Breast epithelium (tissue), 4 donors: ENCODE data around the gene TBXAS1. TPM values are rescaled to one million over a fixed set of nuclear protein-coding genes. Genes with fewer than 3 reads are reported as not detected.

ENCODE experiments used
- DNase-seq, 2 donors: peaks; one replicate each; pipeline ENCODE4 v3.0.0-alpha.2; 2019; ENCODE audit warnings: low spot score in 2 of 2
- H3K27ac ChIP-seq, 2 donors: fragments of 200-600 bp; sonication (generic) in 1 of 2; one replicate each; pipeline ENCODE4 v1.5.1; 2016 to 2019; ENCODE audit warnings: mild to moderate bottlenecking in 1 of 2
- H3K27me3 ChIP-seq, 2 donors: fragments of 200-600 bp; sonication (generic) in 1 of 2; one replicate each; pipeline versions ENCODE4 v1.5.1 to v1.6.0; 2017 to 2019; ENCODE audit warnings: control low read depth in 1 of 2, mild to moderate bottlenecking in 1 of 2
- H3K36me3 ChIP-seq: fragments of 200-600 bp; one replicate; pipeline ENCODE4 v1.5.1; 2019
- H3K4me1 ChIP-seq, 2 donors: fragments of 200-600 bp; sonication (generic); one replicate each; pipeline ENCODE4 v1.5.1; 2016 to 2019; ENCODE audit warnings: control low read depth in 1 of 2
- H3K4me3 ChIP-seq, 3 donors: fragments of 200-600 bp; sonication (generic); 1 replicate in 2 of 3; 2 replicates in 1 of 3; pipeline ENCODE4 v1.5.1; 2016 to 2019; ENCODE audit warnings: mild to moderate bottlenecking in 3 of 3, moderate library complexity in 2 of 3
- H3K9me3 ChIP-seq, 2 donors: fragments of 200-600 bp; sonication (generic) in 1 of 2; one replicate each; pipeline ENCODE4 v1.5.1; 2016 to 2019; ENCODE audit warnings: control low read depth in 1 of 2
- CTCF ChIP-seq, 3 donors: fragments of 450-650 bp; IDR thresholded peaks; one replicate each; pipeline ENCODE4 v1.5.1; 2016 to 2017; ENCODE audit warnings: antibody characterized with exemption in 3 of 3, mild to moderate bottlenecking in 3 of 3, moderate library complexity in 3 of 3
- POLR2A ChIP-seq: fragments of 450-650 bp; IDR thresholded peaks from one replicate; pipeline ENCODE4 v1.6.1; 2016; ENCODE audit warnings: antibody characterized with exemption, mild to moderate bottlenecking, moderate library complexity
- POLR2AphosphoS5 ChIP-seq, 3 donors: sonication (generic); formaldehyde crosslinking; IDR thresholded peaks; one replicate each; pipeline ENCODE4 v1.6.1; 2017; ENCODE audit warnings: antibody characterized with exemption in 3 of 3
- intact Hi-C: fragments of 100-400 bp; cut with DNase I; formaldehyde crosslinking; loops from one replicate; pipeline ENCODE4 v1.15.1; 2023; ENCODE audit warnings: low total_unique reads
- total RNA-seq, 3 donors: library from RNA; depleted of rRNA; stranded (reverse); fragments of >200 nt; gene quantifications; one replicate each; pipeline ENCODE4 v1.1.0, GENCODE V29; 2016

Gene TBXAS1
- total RNA-seq, 3 donors from 2014 or later = 17.7 to 59.8 (median 17.9) TPM

- H3K36me3 ChIP-seq = no peaks in the 10 kb centered on the region
- no peak for TF ChIP-seq POLR2AphosphoS5 (IDR thresholded peaks at IDR 0.05)
- TF ChIP-seq POLR2A = no peak
- TF ChIP-seq CTCF (IDR thresholded peaks at IDR 0.05) = no peak
- no peak overlapping the region for H3K4me3 ChIP-seq
- DNase-seq = no peak
- no peak overlapping the region for H3K27ac ChIP-seq
- no peaks in the 10 kb centered on the region for H3K27me3 ChIP-seq
- H3K4me1 ChIP-seq = no peaks in the 10 kb centered on the region
- intact Hi-C loops = no loop called here
- no peaks in the 10 kb centered on the region for H3K9me3 ChIP-seq
Measured at GRCh38 chr7:139875821-139876241, 46.8 kb downstream of the TBXAS1 start.

- intact Hi-C loops = no loop called here
- H3K4me3 ChIP-seq = no peak overlapping the region
- no peaks in the 10 kb centered on the region for H3K4me1 ChIP-seq
- no peak for DNase-seq
- H3K27me3 ChIP-seq = no peaks in the 10 kb centered on the region
- H3K27ac ChIP-seq = no peak overlapping the region
- H3K9me3 ChIP-seq = no peaks in the 10 kb centered on the region
- no peaks in the 10 kb centered on the region for H3K36me3 ChIP-seq
- no peak for TF ChIP-seq CTCF (IDR thresholded peaks at IDR 0.05)
- no peak for TF ChIP-seq POLR2AphosphoS5 (IDR thresholded peaks at IDR 0.05)
- no peak for TF ChIP-seq POLR2A
Measured at GRCh38 chr7:139876622-139877283, 47.7 kb downstream of the TBXAS1 start.

GRCh38 chr7:139883814-139884213, 54.8 kb downstream of the TBXAS1 start:
- no peak for TF ChIP-seq CTCF (IDR thresholded peaks at IDR 0.05)
- TF ChIP-seq POLR2AphosphoS5 (IDR thresholded peaks at IDR 0.05) = no peak
- no peak for TF ChIP-seq POLR2A
- no peaks in the 10 kb centered on the region for H3K4me1 ChIP-seq
- intact Hi-C loops = no loop called here
- DNase-seq = no peak
- no peaks in the 10 kb centered on the region for H3K27me3 ChIP-seq
- H3K4me3 ChIP-seq = no peak overlapping the region
- no peaks in the 10 kb centered on the region for H3K9me3 ChIP-seq
- H3K36me3 ChIP-seq = no peaks in the 10 kb centered on the region
- no peak overlapping the region for H3K27ac ChIP-seq

- no peak for DNase-seq
- Histone ChIP-seq H3K4me1 (no peaks in the 10 kb centered on the region), H3K36me3 (no peaks in the 10 kb centered on the region), H3K27ac (no peak overlapping the region), H3K4me3 (no peak overlapping the region), H3K9me3 (no peaks in the 10 kb centered on the region), H3K27me3 (no peaks in the 10 kb centered on the region)
- TF ChIP-seq POLR2AphosphoS5 (IDR thresholded peaks at IDR 0.05) (no peak), POLR2A (no peak), CTCF (IDR thresholded peaks at IDR 0.05) (no peak)
- intact Hi-C loops = no loop called here
Measured at GRCh38 chr7:139884441-139884840, 55.4 kb downstream of the TBXAS1 start.

GRCh38 chr7:139885511-139885910, 56.4 kb downstream of the TBXAS1 start:
- intact Hi-C loops = no loop called here
- DNase-seq = no peak
- Histone ChIP-seq H3K27me3 (no peaks in the 10 kb centered on the region), H3K9me3 (no peaks in the 10 kb centered on the region), H3K4me1 (no peaks in the 10 kb centered on the region), H3K4me3 (no peak overlapping the region), H3K27ac (no peak overlapping the region), H3K36me3 (no peaks in the 10 kb centered on the region)
- TF ChIP-seq CTCF (IDR thresholded peaks at IDR 0.05) (no peak), POLR2AphosphoS5 (IDR thresholded peaks at IDR 0.05) (no peak), POLR2A (no peak)
